HEK293 (cell line): Measurements from ENCODE around the gene TMIGD1.

Experiments
- SP2 ChIP-seq: fragments of 450-650 bp; formaldehyde crosslinking; IDR thresholded peaks from 2 replicates; pipeline ENCODE4 v1.5.1; 2016; ENCODE audit warnings: missing biosample characterization, missing genetic modification characterization
- ZNF350 ChIP-seq: fragments of 450-650 bp; formaldehyde crosslinking; IDR thresholded peaks from 2 replicates; pipeline ENCODE4 v1.5.0; 2017; ENCODE audit warnings: missing biosample characterization, mild to moderate bottlenecking, missing genetic modification characterization
- ZNF600 ChIP-seq: fragments of 450-650 bp; formaldehyde crosslinking; IDR thresholded peaks from 2 replicates; pipeline ENCODE4 v1.5.1; 2016; ENCODE audit warnings: missing biosample characterization, missing genetic modification characterization
- TF ChIP-seq, protein P1 (sequence below): fragments of 450-650 bp; formaldehyde crosslinking; IDR thresholded peaks from 2 replicates; pipeline ENCODE4 v1.5.1; 2016; ENCODE audit warnings: missing biosample characterization, missing genetic modification characterization
- TF ChIP-seq, protein P2 (sequence below): sonication (generic); formaldehyde crosslinking; IDR thresholded peaks from 2 replicates; pipeline ENCODE4 v1.8.1; 2022; ENCODE audit warnings: mild to moderate bottlenecking, moderate library complexity, missing genetic modification reagents
- TF ChIP-seq, protein P3 (sequence below): fragments of 450-650 bp; formaldehyde crosslinking; conservative IDR thresholded peaks from 2 replicates; pipeline ENCODE4 v1.5.1; 2016; ENCODE audit warnings: low read depth, missing biosample characterization, missing genetic modification characterization

DNA sequence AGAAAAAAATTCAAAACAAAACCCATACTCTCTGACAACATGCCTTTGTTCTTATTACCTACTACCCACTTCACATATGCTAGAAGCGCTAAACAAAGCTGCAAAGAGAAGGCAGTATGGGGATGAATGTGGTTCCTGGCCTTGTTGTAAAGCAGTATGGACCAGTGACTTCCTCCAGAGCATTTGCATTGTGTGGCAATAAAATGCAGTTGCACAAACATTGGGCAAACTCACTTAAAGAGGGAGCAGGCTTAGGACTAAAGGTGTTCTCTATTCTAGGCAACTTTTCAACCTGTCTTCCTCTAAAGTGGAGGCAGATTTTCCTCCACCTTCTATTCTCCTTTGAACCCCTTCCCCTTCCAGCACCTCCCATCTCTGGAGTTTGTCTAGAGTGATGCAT is 17.1 kb downstream of the TMIGD1 start:
- TF ChIP-seq, protein P1, sequence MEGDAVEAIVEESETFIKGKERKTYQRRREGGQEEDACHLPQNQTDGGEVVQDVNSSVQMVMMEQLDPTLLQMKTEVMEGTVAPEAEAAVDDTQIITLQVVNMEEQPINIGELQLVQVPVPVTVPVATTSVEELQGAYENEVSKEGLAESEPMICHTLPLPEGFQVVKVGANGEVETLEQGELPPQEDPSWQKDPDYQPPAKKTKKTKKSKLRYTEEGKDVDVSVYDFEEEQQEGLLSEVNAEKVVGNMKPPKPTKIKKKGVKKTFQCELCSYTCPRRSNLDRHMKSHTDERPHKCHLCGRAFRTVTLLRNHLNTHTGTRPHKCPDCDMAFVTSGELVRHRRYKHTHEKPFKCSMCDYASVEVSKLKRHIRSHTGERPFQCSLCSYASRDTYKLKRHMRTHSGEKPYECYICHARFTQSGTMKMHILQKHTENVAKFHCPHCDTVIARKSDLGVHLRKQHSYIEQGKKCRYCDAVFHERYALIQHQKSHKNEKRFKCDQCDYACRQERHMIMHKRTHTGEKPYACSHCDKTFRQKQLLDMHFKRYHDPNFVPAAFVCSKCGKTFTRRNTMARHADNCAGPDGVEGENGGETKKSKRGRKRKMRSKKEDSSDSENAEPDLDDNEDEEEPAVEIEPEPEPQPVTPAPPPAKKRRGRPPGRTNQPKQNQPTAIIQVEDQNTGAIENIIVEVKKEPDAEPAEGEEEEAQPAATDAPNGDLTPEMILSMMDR (tag by site-specific recombination), result no peak
- TF ChIP-seq SP2 (tag by site-specific recombination) (no peak), ZNF600 (tag by site-specific recombination) (no peak), ZNF350 (tag by site-specific recombination) (no peak)
- TF ChIP-seq, protein P2, sequence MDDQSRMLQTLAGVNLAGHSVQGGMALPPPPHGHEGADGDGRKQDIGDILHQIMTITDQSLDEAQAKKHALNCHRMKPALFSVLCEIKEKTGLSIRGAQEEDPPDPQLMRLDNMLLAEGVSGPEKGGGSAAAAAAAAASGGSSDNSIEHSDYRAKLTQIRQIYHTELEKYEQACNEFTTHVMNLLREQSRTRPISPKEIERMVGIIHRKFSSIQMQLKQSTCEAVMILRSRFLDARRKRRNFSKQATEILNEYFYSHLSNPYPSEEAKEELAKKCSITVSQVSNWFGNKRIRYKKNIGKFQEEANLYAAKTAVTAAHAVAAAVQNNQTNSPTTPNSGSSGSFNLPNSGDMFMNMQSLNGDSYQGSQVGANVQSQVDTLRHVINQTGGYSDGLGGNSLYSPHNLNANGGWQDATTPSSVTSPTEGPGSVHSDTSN (CRISPR knock-in tag), result no peak
- TF ChIP-seq, protein P3, sequence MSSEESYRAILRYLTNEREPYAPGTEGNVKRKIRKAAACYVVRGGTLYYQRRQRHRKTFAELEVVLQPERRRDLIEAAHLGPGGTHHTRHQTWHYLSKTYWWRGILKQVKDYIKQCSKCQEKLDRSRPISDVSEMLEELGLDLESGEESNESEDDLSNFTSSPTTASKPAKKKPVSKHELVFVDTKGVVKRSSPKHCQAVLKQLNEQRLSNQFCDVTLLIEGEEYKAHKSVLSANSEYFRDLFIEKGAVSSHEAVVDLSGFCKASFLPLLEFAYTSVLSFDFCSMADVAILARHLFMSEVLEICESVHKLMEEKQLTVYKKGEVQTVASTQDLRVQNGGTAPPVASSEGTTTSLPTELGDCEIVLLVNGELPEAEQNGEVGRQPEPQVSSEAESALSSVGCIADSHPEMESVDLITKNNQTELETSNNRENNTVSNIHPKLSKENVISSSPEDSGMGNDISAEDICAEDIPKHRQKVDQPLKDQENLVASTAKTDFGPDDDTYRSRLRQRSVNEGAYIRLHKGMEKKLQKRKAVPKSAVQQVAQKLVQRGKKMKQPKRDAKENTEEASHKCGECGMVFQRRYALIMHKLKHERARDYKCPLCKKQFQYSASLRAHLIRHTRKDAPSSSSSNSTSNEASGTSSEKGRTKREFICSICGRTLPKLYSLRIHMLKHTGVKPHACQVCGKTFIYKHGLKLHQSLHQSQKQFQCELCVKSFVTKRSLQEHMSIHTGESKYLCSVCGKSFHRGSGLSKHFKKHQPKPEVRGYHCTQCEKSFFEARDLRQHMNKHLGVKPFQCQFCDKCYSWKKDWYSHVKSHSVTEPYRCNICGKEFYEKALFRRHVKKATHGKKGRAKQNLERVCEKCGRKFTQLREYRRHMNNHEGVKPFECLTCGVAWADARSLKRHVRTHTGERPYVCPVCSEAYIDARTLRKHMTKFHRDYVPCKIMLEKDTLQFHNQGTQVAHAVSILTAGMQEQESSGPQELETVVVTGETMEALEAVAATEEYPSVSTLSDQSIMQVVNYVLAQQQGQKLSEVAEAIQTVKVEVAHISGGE (tag by site-specific recombination), result no peak
